OCI-LY1 (cell line): ENCODE measurements around the gene PDLIM4.

ENCODE experiments used
- H2AFZ ChIP-seq: fragments of 200-600 bp; sonication (generic), shearing (Covaris generic); 2 replicates; pipeline ENCODE4 v1.6.0; 2014; ENCODE audit warnings: antibody characterized with exemption, mild to moderate bottlenecking, low read length
- H3F3A ChIP-seq: fragments of 200-600 bp; sonication (generic), shearing (Covaris generic); 2 replicates; pipeline ENCODE4 v1.6.0; 2014; ENCODE audit warnings: mild to moderate bottlenecking, antibody characterized with exemption, low read length, moderate library complexity; ENCODE audit not compliant: insufficient read depth
- H3K27ac ChIP-seq: fragments of 200-600 bp; sonication (generic); 2 replicates; pipeline ENCODE4 v1.5.1; 2014; ENCODE audit warnings: low read length, mixed run types, mild to moderate bottlenecking, low read depth; ENCODE audit not compliant: poor library complexity, severe bottlenecking
- H3K27me3 ChIP-seq: fragments of 200-600 bp; sonication (generic); 2 replicates; pipeline ENCODE4 v1.6.0; 2014; ENCODE audit warnings: antibody characterized with exemption, mild to moderate bottlenecking, low read length, moderate library complexity; ENCODE audit not compliant: insufficient read depth
- H3K36me3 ChIP-seq: fragments of 200-600 bp; sonication (generic); 2 replicates; pipeline ENCODE4 v1.6.1; 2014; ENCODE audit warnings: mild to moderate bottlenecking, antibody characterized with exemption, low read length, moderate library complexity, mixed read lengths; ENCODE audit not compliant: insufficient read depth
- H3K4me1 ChIP-seq: fragments of 200-600 bp; sonication (generic); 2 replicates; pipeline ENCODE4 v1.5.1; 2014; ENCODE audit warnings: mild to moderate bottlenecking, low read length, moderate library complexity; ENCODE audit not compliant: insufficient read depth, severe bottlenecking
- H3K4me2 ChIP-seq: fragments of 200-600 bp; sonication (generic), shearing (Covaris generic); 2 replicates; pipeline ENCODE4 v1.6.1; 2014; ENCODE audit warnings: low read length
- H3K4me3 ChIP-seq: fragments of 200-600 bp; sonication (generic); 2 replicates; pipeline ENCODE4 v1.5.1; 2014; ENCODE audit warnings: low read length, low read depth, mild to moderate bottlenecking, mixed read lengths; ENCODE audit not compliant: poor library complexity, severe bottlenecking
- H3K79me2 ChIP-seq: fragments of 200-600 bp; shearing (Covaris generic); 2 replicates; pipeline ENCODE4 v1.6.1; 2016; ENCODE audit warnings: mixed run types, low read length, mixed read lengths; ENCODE audit not compliant: insufficient read depth
- H3K9ac ChIP-seq: fragments of 200-600 bp; sonication (generic), shearing (Covaris generic); 2 replicates; pipeline ENCODE4 v1.6.1; 2014; ENCODE audit warnings: mild to moderate bottlenecking, low read length, mixed read lengths
- H3K9me2 ChIP-seq: fragments of 200-600 bp; sonication (generic), shearing (Covaris generic); 2 replicates; pipeline ENCODE4 v1.6.1; 2014; ENCODE audit warnings: low read depth, mild to moderate bottlenecking, low read length, mixed read lengths
- H3K9me3 ChIP-seq: fragments of 200-600 bp; shearing (Covaris generic); 2 replicates; pipeline ENCODE4 v1.6.1; 2014; ENCODE audit warnings: low read length, mixed read lengths
- H4K20me1 ChIP-seq: fragments of 200-600 bp; sonication (generic), shearing (Covaris generic); 2 replicates; pipeline ENCODE4 v1.6.0; 2016; ENCODE audit warnings: mild to moderate bottlenecking, low read length; ENCODE audit not compliant: insufficient read depth
- EZH2 ChIP-seq: fragments of 200-600 bp; sonication (generic), shearing (Covaris generic); IDR thresholded peaks from 2 replicates; pipeline ENCODE4 v1.8.0; 2017; ENCODE audit warnings: borderline replicate concordance, mixed run types, mild to moderate bottlenecking, antibody characterized with exemption, low read length, moderate library complexity, mixed read lengths
- TF ChIP-seq, protein P1 (sequence below): fragments of 200-600 bp; sonication (generic), shearing (Covaris generic); IDR thresholded peaks from 2 replicates; pipeline ENCODE4 v1.5.1; 2017; ENCODE audit warnings: mild to moderate bottlenecking, antibody characterized with exemption, low read length, moderate library complexity, mixed read lengths

PDLIM4 gene, protein sequence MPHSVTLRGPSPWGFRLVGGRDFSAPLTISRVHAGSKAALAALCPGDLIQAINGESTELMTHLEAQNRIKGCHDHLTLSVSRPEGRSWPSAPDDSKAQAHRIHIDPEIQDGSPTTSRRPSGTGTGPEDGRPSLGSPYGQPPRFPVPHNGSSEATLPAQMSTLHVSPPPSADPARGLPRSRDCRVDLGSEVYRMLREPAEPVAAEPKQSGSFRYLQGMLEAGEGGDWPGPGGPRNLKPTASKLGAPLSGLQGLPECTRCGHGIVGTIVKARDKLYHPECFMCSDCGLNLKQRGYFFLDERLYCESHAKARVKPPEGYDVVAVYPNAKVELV

DNA sequence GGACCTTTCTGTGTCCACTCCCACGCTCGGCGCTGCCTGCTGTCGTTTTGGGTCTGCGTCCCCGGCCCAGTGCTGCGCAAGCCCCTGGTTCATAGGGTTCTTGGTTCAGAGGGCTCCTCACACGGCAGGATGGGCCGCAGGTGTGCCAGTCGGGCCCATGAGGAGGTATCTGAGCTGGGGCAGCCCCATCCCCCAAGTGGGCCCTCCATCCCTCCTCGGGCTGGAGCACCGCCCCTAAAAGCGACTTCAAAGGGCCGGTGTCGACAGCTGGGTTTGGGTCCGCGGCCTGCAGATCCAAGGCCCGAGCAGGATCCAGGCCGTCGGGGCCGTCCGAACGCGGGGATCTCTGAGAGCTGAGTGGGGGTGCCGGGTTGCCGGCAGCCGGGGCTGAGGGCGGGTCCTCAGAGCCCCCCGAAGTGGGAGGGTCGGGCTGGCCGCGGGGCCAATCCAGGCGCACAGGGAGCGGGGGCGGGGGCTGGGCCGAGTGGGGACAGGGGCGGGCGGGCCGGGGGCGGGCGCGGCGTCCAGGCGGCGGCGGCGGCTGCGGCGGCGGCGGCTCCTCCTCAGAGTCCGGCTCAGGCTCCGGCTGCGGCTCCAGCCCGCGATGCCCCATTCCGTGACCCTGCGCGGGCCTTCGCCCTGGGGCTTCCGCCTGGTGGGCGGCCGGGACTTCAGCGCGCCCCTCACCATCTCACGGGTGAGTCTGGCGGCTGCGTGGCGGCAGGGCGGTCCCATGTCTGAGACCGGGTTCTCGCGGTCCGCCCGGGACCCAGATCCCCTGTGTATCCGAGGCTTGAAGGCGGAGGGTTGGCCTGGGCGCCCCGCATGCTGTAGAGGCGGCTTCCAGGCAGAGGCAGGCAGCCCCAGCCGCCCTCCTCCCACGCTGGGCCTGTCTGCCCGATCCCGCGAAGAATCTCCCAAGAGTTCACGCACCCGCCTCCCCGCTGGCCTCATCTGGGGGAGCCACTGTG is at the start of gene PDLIM4:
TSS of gene PDLIM4 (plus strand) at position 566 of the 971 bp plus-strand sequence. CDS start at position 605, 39 bp downstream.
- Histone ChIP-seq H3K27ac (no peak within 1 kb of the TSS), H3K4me3 (no peak within 1 kb of the TSS), H3F3A (no peaks in the 10 kb centered on the region), H3K9me2 (no peaks in the 10 kb centered on the region), H3K36me3 (no peaks in the 10 kb centered on the region), H3K9ac (no peak within 1 kb of the TSS), H3K4me1 (no peaks in the 10 kb centered on the region), H3K79me2 (no peaks in the 10 kb centered on the region), H3K27me3 (no peaks in the 10 kb centered on the region), H3K9me3 (no peaks in the 10 kb centered on the region), H3K4me2 (no peak within 1 kb of the TSS), H4K20me1 (no peaks in the 10 kb centered on the region), H2AFZ (no peak within 1 kb of the TSS)
- TF ChIP-seq, protein P1, sequence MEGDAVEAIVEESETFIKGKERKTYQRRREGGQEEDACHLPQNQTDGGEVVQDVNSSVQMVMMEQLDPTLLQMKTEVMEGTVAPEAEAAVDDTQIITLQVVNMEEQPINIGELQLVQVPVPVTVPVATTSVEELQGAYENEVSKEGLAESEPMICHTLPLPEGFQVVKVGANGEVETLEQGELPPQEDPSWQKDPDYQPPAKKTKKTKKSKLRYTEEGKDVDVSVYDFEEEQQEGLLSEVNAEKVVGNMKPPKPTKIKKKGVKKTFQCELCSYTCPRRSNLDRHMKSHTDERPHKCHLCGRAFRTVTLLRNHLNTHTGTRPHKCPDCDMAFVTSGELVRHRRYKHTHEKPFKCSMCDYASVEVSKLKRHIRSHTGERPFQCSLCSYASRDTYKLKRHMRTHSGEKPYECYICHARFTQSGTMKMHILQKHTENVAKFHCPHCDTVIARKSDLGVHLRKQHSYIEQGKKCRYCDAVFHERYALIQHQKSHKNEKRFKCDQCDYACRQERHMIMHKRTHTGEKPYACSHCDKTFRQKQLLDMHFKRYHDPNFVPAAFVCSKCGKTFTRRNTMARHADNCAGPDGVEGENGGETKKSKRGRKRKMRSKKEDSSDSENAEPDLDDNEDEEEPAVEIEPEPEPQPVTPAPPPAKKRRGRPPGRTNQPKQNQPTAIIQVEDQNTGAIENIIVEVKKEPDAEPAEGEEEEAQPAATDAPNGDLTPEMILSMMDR = no peak
- no peak for TF ChIP-seq EZH2

DNA sequence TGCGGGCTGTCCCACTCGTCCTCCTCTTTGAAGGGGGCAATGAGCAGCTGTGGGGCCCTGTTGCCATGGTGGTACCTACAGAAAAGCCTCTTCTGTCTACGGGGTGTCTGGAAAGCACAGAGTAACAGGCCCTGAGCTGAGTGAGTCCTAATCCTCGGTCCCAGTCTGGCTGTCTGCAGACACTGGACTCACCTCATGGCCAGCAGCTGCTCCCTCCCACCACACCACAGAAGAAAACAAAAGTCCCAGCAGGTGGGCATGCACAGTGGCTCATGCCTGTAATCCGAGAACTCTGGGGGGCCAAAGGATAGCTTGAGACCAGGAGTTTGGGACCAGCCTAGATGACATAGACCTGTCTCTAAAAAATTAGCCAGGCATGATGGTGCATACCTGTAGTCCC is 49.7 kb upstream of the PDLIM4 start:
- Histone ChIP-seq H3K9me3 (no peaks in the 10 kb centered on the region), H2AFZ (no peak overlapping the region), H3K79me2 (no peaks in the 10 kb centered on the region), H3K4me1 (peaks cover 41% of the 10 kb centered on the region), H4K20me1 (no peaks in the 10 kb centered on the region), H3K27ac (peak overlapping the region; percentile 2), H3K36me3 (no peaks in the 10 kb centered on the region), H3K9ac (no peak overlapping the region), H3K4me2 (no peak overlapping the region), H3F3A (no peaks in the 10 kb centered on the region), H3K27me3 (no peaks in the 10 kb centered on the region), H3K4me3 (no peak overlapping the region), H3K9me2 (no peaks in the 10 kb centered on the region)
- no peak for TF ChIP-seq EZH2
- TF ChIP-seq, protein P1 = no peak

DNA sequence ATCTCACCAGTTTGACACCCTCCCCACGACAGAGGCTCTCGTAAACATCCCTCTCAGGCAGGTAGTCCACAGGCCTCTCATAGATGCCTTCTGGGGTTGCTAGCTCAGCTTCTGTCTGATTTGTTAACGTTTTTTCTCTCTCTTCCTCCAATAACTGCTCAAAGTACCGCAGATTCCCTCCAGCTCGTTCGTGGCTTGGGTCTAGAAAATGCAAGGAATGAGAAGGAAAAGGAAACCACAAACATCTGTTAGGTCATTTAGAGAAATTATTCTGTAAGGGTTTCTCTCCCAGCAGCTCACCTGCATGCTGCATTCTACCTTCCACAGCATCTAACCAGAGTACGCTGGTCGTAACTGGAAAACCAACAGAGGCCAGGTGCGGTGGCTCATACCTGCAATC is 48.4 kb upstream of the PDLIM4 start:
- Histone ChIP-seq H3K27ac (peak overlapping the region; percentile 10), H3K27me3 (no peaks in the 10 kb centered on the region), H3F3A (no peaks in the 10 kb centered on the region), H3K79me2 (no peaks in the 10 kb centered on the region), H3K4me1 (peaks cover 27% of the 10 kb centered on the region), H3K4me3 (no peak overlapping the region), H3K9me3 (no peaks in the 10 kb centered on the region), H3K4me2 (no peak overlapping the region), H3K9me2 (no peaks in the 10 kb centered on the region), H3K36me3 (no peaks in the 10 kb centered on the region), H3K9ac (no peak overlapping the region), H2AFZ (no peak overlapping the region), H4K20me1 (no peaks in the 10 kb centered on the region)
- TF ChIP-seq EZH2 = no peak
- TF ChIP-seq, protein P1 = no peak
